GM12878 (cell line): Measurements from ENCODE around the gene FRAS1. TPM values are rescaled to one million over a fixed set of nuclear protein-coding genes. Genes with fewer than 3 reads are reported as not detected.

Source experiments
- ATAC-seq: fragments of 200-7000 bp; cut with Tn5 transposase; 3 replicates; pipeline ENCODE4 v1.9.1; 2020; ENCODE audit warnings: mild to moderate bottlenecking, moderate library complexity
- BruUV-seq: library from RNA; stranded (reverse); fragments of 400-500 nt; replicated peaks from 2 replicates; lab custom pipeline; 2021; lab: Mats Ljungman, UMichigan
- CTCF ChIA-PET: fragments of 300-600 bp; sonication (Branson Sonifier 250); formaldehyde crosslinking; extraction: SDS; loops from one replicate; lab custom pipeline; 2021; ENCODE audit warnings: inconsistent platforms; lab: Yijun Ruan, JAX
- POLR2A ChIA-PET: fragments of 350-600 bp; formaldehyde crosslinking; extraction: SDS; loops from one replicate; lab custom pipeline; 2021; ENCODE audit warnings: inconsistent platforms; lab: Charles Lee
- RAD21 ChIA-PET: fragments of 300-600 bp; sonication (Branson Sonifier 250); formaldehyde crosslinking; loops from one replicate; lab custom pipeline; 2023; ENCODE audit warnings: antibody characterized with exemption; ENCODE audit not compliant: unreplicated experiment; lab: Charles Lee
- SMC1A ChIA-PET: fragments of 300-600 bp; sonication (Branson Sonifier 250); formaldehyde crosslinking; loops from one replicate; lab custom pipeline; 2023; ENCODE audit not compliant: unreplicated experiment, uncharacterized antibody; lab: Charles Lee
- DNase-seq: peaks from one replicate; pipeline ENCODE4 v3.0.0-alpha.2; 2011; ENCODE audit warnings: low read depth, low spot score
- FAIRE-seq: peaks from 3 replicates; lab custom pipeline; 2011; peaks lifted over from hg19 to GRCh38; lab: Jason Lieb, UNC
- H2AFZ ChIP-seq: 2 replicates; pipeline ENCODE4 v1.6.0; 2011; ENCODE audit warnings: low read depth, low read length, control low read depth; ENCODE audit not compliant: control insufficient read depth
- H3K27ac ChIP-seq: 2 replicates; pipeline ENCODE4 v1.5.1; 2011; ENCODE audit warnings: control low read depth; ENCODE audit not compliant: control insufficient read depth, insufficient read depth
- H3K27me3 ChIP-seq, 2 experiments: replicated peaks in 1 of 2; 2 replicates each; pipeline versions ENCODE4 v1.6.0 to v1.6.1; 2011; ENCODE audit warnings: low read length in 1 of 2; ENCODE audit not compliant: control insufficient read depth in 2 of 2, insufficient read depth in 2 of 2
- H3K36me3 ChIP-seq, 2 experiments: 2 replicates each; pipeline ENCODE4 v1.5.1; 2011; ENCODE audit warnings: low read length in 1 of 2; ENCODE audit not compliant: control insufficient read depth in 2 of 2, insufficient read depth in 2 of 2
- H3K4me1 ChIP-seq: 2 replicates; pipeline ENCODE4 v1.6.1; 2011; ENCODE audit warnings: mild to moderate bottlenecking, low read length, moderate library complexity, mixed read lengths; ENCODE audit not compliant: control insufficient read depth, insufficient read depth
- H3K4me2 ChIP-seq: 2 replicates; pipeline ENCODE4 v1.6.0; 2011; ENCODE audit warnings: control low read depth; ENCODE audit not compliant: control insufficient read depth, insufficient read depth
- H3K4me3 ChIP-seq: fragments of 200-600 bp; sonication (generic); 2 replicates; pipeline ENCODE4 v1.5.1; 2016
- H3K79me2 ChIP-seq: 2 replicates; pipeline ENCODE4 v1.6.0; 2011; ENCODE audit warnings: low read length; ENCODE audit not compliant: control insufficient read depth, insufficient read depth
- H3K9ac ChIP-seq: 2 replicates; pipeline ENCODE4 v1.8.0; 2011; ENCODE audit warnings: low read length, control low read depth, mixed read lengths; ENCODE audit not compliant: control insufficient read depth, insufficient read depth
- H3K9me3 ChIP-seq: replicated peaks from 3 replicates; pipeline ENCODE4 v1.5.1; 2011; ENCODE audit warnings: mild to moderate bottlenecking, low read length; ENCODE audit not compliant: control insufficient read depth, insufficient read depth
- H4K20me1 ChIP-seq: 2 replicates; pipeline ENCODE4 v1.6.0; 2011; ENCODE audit not compliant: control insufficient read depth, insufficient read depth
- BHLHE40 ChIP-seq, 2 experiments: fragments of 450-650 bp in 1 of 2; IDR thresholded peaks; 2 replicates each; pipeline ENCODE4 v1.6.1; 2011 to 2017; ENCODE audit warnings: low read depth in 2 of 2, borderline replicate concordance in 1 of 2, improper control_type of control experiment in 1 of 2, low read length in 1 of 2, mild to moderate bottlenecking in 1 of 2
- CREM ChIP-seq: IDR thresholded peaks from 2 replicates; pipeline ENCODE4 v1.6.1; 2014; ENCODE audit warnings: antibody characterized with exemption, low read depth
- EED ChIP-seq: sonication (generic); IDR thresholded peaks from 2 replicates; pipeline ENCODE4 v1.6.1; 2016; ENCODE audit warnings: antibody characterized with exemption, low read depth
- HSF1 ChIP-seq: fragments of 150-350 bp; IDR thresholded peaks from 2 replicates; pipeline ENCODE4 v1.6.1; 2014; ENCODE audit warnings: mild to moderate bottlenecking, low read depth, low read length
- MAX ChIP-seq: IDR thresholded peaks from 2 replicates; pipeline ENCODE4 v1.6.1; 2012; ENCODE audit warnings: low read depth, low read length, improper control_type of control experiment
- MTA2 ChIP-seq: fragments of 450-650 bp; IDR thresholded peaks from 2 replicates; pipeline ENCODE4 v1.6.1; 2016; ENCODE audit warnings: low read depth, mild to moderate bottlenecking, moderate library complexity
- NFYB ChIP-seq: IDR thresholded peaks from 2 replicates; pipeline ENCODE4 v1.6.1; 2011; ENCODE audit warnings: low read depth, mild to moderate bottlenecking, low read length, improper control_type of control experiment, moderate library complexity; ENCODE audit not compliant: insufficient read depth
- POLR2AphosphoS2 ChIP-seq: IDR thresholded peaks from 2 replicates; pipeline ENCODE4 v1.6.1; 2011; ENCODE audit warnings: low read depth, mild to moderate bottlenecking, low read length, improper control_type of control experiment, moderate library complexity
- RAD21 ChIP-seq: IDR thresholded peaks from 2 replicates; pipeline ENCODE4 v1.6.1; 2011; ENCODE audit warnings: mild to moderate bottlenecking, low read depth, low read length, moderate library complexity; ENCODE audit not compliant: insufficient read depth
- RAD51 ChIP-seq: fragments of 450-650 bp; IDR thresholded peaks from 2 replicates; pipeline ENCODE4 v1.6.1; 2016; ENCODE audit warnings: moderate library complexity, mild to moderate bottlenecking, inconsistent platforms
- RBBP5 ChIP-seq: fragments of 200-600 bp; sonication (generic); conservative IDR thresholded peaks from 2 replicates; pipeline ENCODE4 v1.6.1; 2016
- RCOR1 ChIP-seq: conservative IDR thresholded peaks from 2 replicates; pipeline ENCODE4 v1.6.1; 2012; ENCODE audit warnings: low read depth, low read length, improper control_type of control experiment
- SUPT20H ChIP-seq: IDR thresholded peaks from 2 replicates; pipeline ENCODE4 v1.6.1; 2011; ENCODE audit warnings: low read depth, mild to moderate bottlenecking, low read length, moderate library complexity, borderline replicate concordance; ENCODE audit not compliant: control insufficient read depth
- TBL1XR1 ChIP-seq: IDR thresholded peaks from 2 replicates; pipeline ENCODE4 v1.6.1; 2012; ENCODE audit warnings: low read depth, low read length, improper control_type of control experiment
- TCF7 ChIP-seq: IDR thresholded peaks from 2 replicates; pipeline ENCODE4 v1.6.1; 2014; ENCODE audit warnings: antibody characterized with exemption, borderline replicate concordance
- ZBTB11 ChIP-seq: fragments of 450-650 bp; formaldehyde crosslinking; IDR thresholded peaks from 2 replicates; pipeline ENCODE4 v1.5.0; 2022; ENCODE audit warnings: mild to moderate bottlenecking, missing genetic modification characterization
- ZNF217 ChIP-seq: fragments of 450-650 bp; IDR thresholded peaks from 2 replicates; pipeline ENCODE4 v1.6.1; 2017; ENCODE audit warnings: antibody characterized with exemption, mild to moderate bottlenecking
- WGBS: methylation state at CpG from one replicate; pipeline ENCODE4 v1.1.6; 2016; ENCODE audit warnings: low lambda C conversion rate; ENCODE audit not compliant: insufficient replicate concordance, insufficient coverage; ENCODE audit errors: missing lambda C conversion rate; 5-methylcytosine and 5-hydroxymethylcytosine counted together
- in situ Hi-C: fragments of 300-500 bp; cut with MboI; formaldehyde crosslinking; loops from 9 replicates; pipeline ENCODE4 v1.14.3; 2018; ENCODE audit warnings: mixed read lengths
- intact Hi-C: fragments of 100-400 bp; cut with micrococcal nuclease; formaldehyde crosslinking; loops from one replicate; pipeline ENCODE4 v1.14.2; 2022; ENCODE audit not compliant: unreplicated experiment
- polyA plus RNA-seq, 11 experiments: library from polyadenylated mRNA; depleted of rRNA in 4 of 11; unstranded in 6 of 11; stranded (reverse) in 5 of 11; fragments of >200 nt; fragmentation: Nextera tagmentation in 4 of 11; fragmentation: Illumina TruSeq in 1 of 11; extraction: Ambion mirVana in 4 of 11; extraction: Trizol in 1 of 11; gene quantifications; 1 replicate in 1 of 11; 2 replicates in 10 of 11; pipeline versions ENCODE4 v1.2.1 to v1.2.3, GENCODE V29; 2011 to 2016; ENCODE audit warnings: inconsistent platforms in 2 of 11, missing spikeins in 2 of 11, low read depth in 1 of 11
- total RNA-seq, 4 experiments: library from RNA; depleted of rRNA in 3 of 4; stranded (reverse); fragments of >200 nt in 3 of 4; fragmentation: Illumina TruSeq in 1 of 4; extraction: Trizol in 1 of 4; gene quantifications; 2 replicates each; pipeline versions ENCODE4 v1.2.1 to v1.2.3, GENCODE V29; 2013 to 2021

The FRAS1 gene
- total and polyA plus RNA-seq, 10 of the 15 experiments (the other 5 are each of a cell fraction or from before 2014, with no cell fraction given), result 0.08 to 11.7 (median 0.20) TPM

GRCh38 chr4:78267790-78268189 lies 210.7 kb downstream of the FRAS1 start (continued):
- TF ChIP-seq MAX (no peak), ZNF217 (no peak)

- Histone ChIP-seq H3K36me3 (no peaks in the 10 kb centered on the region), H3K4me1 (no peaks in the 10 kb centered on the region), H3K27ac (no peak overlapping the region), H3K9me3 (no peaks in the 10 kb centered on the region), H3K4me3 (no peak overlapping the region), H3K79me2 (no peaks in the 10 kb centered on the region), H3K9ac (no peak overlapping the region), H4K20me1 (no peaks in the 10 kb centered on the region), H2AFZ (no peak overlapping the region), H3K4me2 (no peak overlapping the region), H3K27me3 (no peaks in the 10 kb centered on the region)
- ChIA-PET CTCF (no interaction called here), POLR2A (no interaction called here), SMC1A (interaction anchor here (1.1 to 1.4 kb wide), 3 partner anchors 13 to 206 kb away, joined by 3 read pairs; no protein-coding TSS in a partner anchor), RAD21 (no interaction called here)
- 2% methylated on average over 2 of the region's 2 CpGs for WGBS
- no TSS peak for BruUV-seq
- no peak for DNase-seq
- ATAC-seq, result no peak
- intact Hi-C loops, result no loop called here
- no peak for FAIRE-seq
- in situ Hi-C loops, result no loop called here
- no peak for TF ChIP-seq ZBTB11 (CRISPR knock-in tag)
- TF ChIP-seq TBL1XR1, result no peak
- no peak for TF ChIP-seq MTA2
- TF ChIP-seq CREM, result no peak
- TF ChIP-seq RCOR1, result no peak
- no peak for TF ChIP-seq RAD21
- no peak for TF ChIP-seq NFYB
- TF ChIP-seq BHLHE40 (IDR thresholded peaks at IDR 0.05; ENCODE audit: borderline replicate concordance in 1 of 2, low read depth in 2 of 2, low read length in 1 of 2), result no peak
- no peak for TF ChIP-seq RAD51
- TF ChIP-seq TCF7, result no peak
- TF ChIP-seq SUPT20H, result no peak
- TF ChIP-seq RBBP5, result no peak
- no peak for TF ChIP-seq EED
- no peak for TF ChIP-seq HSF1
- no peak for TF ChIP-seq POLR2AphosphoS2
Measured at GRCh38 chr4:78268597-78268996, 211.5 kb downstream of the FRAS1 start.
